GM19193 (cell line): ENCODE measurements around the gene DGKG.

Experiments
- POLR2A ChIP-seq: IDR thresholded peaks from 4 replicates; pipeline ENCODE4 v1.6.1; 2011; ENCODE audit not compliant: insufficient read depth, insufficient read length; ENCODE audit errors: extremely low read depth

Gene DGKG

GRCh38 chr3:186226482-186226881, 135.6 kb downstream of the DGKG start:
- TF ChIP-seq POLR2A = no peak

GRCh38 chr3:186225603-186226002, 136.4 kb downstream of the DGKG start:
- no peak for TF ChIP-seq POLR2A

GRCh38 chr3:186224041-186224610, 137.9 kb downstream of the DGKG start:
- TF ChIP-seq POLR2A = no peak

GRCh38 chr3:186223476-186223875, 138.6 kb downstream of the DGKG start:
- no peak for TF ChIP-seq POLR2A

GRCh38 chr3:186221760-186222378, 140.2 kb downstream of the DGKG start:
- TF ChIP-seq POLR2A = no peak

- TF ChIP-seq POLR2A = no peak
Observed at GRCh38 chr3:186220911-186221645, 141.0 kb downstream of the DGKG start.

- no peak for TF ChIP-seq POLR2A
Observed at GRCh38 chr3:186220365-186220764, 141.7 kb downstream of the DGKG start.

GRCh38 chr3:186219211-186219638, 142.8 kb downstream of the DGKG start:
- no peak for TF ChIP-seq POLR2A

GRCh38 chr3:186218421-186218820, 143.6 kb downstream of the DGKG start:
- TF ChIP-seq POLR2A = no peak

- no peak for TF ChIP-seq POLR2A
Observed at GRCh38 chr3:186217820-186218164, 144.2 kb downstream of the DGKG start.

GRCh38 chr3:186216900-186217819, 144.9 kb downstream of the DGKG start:
- TF ChIP-seq POLR2A = no peak

- TF ChIP-seq POLR2A = no peak
Observed at GRCh38 chr3:186214670-186215069, 147.4 kb downstream of the DGKG start.

- no peak for TF ChIP-seq POLR2A
Observed at GRCh38 chr3:186213946-186214345, 148.1 kb downstream of the DGKG start.

GRCh38 chr3:186212611-186213010, 149.4 kb downstream of the DGKG start:
- no peak for TF ChIP-seq POLR2A
